HuH-7.5 (cell line): Measurements from ENCODE around the gene GM2A.
A peak's percentile ranks its signal among the peaks of the same experiment; 100 is the strongest.

Experiments
- DNase-seq: peaks from one replicate; pipeline ENCODE4 v3.0.0; 2011; ENCODE audit warnings: low spot score

GM2A gene

GRCh38 chr5:151252762-151253604 is at the start of gene GM2A:
Gene GM2A, plus strand, starts transcription at chr5:151253185. Its CDS starts 32 bp downstream, at chr5:151253217.
- DNase-seq, result peak; percentile 81

DNA sequence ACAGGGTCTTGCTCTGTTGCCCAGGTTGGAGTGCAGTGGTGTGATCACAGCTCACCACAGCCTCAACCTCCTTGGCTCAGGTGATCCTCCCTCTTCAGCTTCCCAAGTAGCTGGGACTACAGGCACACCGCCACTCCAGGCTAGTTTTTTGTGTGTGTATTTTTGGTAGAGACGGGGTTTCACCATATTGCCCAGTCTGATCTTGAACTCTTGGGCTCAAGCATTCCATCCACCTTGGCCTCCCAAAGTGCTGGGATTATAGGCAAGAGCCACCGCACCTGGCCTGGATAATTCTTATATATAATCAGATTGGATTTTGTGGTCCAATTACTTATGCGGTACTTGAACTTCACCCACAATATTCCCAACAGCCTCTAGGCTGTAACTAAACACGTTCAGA is 48.9 kb upstream of the GM2A start:
- no peak for DNase-seq

DNA sequence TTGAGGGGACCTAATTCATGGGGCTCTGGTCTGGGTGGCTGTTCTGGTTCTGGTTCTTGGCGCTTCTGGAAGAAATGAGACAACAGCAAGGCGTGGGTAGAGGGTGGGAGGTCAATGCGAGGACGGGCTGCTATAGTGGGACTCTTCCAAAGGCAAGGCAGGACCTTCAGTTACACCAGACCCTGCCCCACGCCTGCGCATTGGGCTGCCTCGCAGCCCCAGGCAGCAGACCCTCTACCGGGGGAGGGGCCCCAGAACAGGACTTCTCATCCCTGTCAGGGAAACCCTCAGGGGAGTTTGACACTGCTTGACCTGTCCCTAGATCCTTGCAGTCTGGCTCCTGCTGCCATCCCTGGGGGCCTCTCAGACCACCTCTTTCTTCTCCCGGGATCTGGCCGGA is 47.6 kb upstream of the GM2A start:
- DNase-seq, result no peak

DNA sequence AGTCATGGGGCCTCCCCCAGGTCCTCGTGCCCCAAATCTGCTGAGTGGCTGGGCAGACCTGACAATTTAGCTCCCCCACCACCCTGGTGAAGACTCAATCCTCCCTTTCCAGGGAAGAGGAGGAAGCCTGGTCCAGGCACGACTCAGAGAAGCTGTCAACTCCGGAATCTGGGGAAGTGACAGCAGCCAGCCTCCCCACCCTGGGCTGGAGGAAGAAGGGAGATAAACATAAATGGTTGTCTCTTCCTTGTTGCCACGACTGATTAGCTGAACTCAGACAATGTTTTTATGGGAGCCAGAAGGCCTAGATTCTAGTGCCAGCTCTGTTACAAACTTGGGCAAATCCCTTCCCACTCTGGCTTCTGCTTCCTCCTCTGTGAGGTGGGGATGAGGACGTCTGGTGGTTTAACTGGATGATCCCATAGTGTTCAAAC is 44.5 kb upstream of the GM2A start:
- DNase-seq, result no peak

GRCh38 chr5:151212406-151212798 is 40.6 kb upstream of the GM2A start:
- DNase-seq, result no peak

DNA sequence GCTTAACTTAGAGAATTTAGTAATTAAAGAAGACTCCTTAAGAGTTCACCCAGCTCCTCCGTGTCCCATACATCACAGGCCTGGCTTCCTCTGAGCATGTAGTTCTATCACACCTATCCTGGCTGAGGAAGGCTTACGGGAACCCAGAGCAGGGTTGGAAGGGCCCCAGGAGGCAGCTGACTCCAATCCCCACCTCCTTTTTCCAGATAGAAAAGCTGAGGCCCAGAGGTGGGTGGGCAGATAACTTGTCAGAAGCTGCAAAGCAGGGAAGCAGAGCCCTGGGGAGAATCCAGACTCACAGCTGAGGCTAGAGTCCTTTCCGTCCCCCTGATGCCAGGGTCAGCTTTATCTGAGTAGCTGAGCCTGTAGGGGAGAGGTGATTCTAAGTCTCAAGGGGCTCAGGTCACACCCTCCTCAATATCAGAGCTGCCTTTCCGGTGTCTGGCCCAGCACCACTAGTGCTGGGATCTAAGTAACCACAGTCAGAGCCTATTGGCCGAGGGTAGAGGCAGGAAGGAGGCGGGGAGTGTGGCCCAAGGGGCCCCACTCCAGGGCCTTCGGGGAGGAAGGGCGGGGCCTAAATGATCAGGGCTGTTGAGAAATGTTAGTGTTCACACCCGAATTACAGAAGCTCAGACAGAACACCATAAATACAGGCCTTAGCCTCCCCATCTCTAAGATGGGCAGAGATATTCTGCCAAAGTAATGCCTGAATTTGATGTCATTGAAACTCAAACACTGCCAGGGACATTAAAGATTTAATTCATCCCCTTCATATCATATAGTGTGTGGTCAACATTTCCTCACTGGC is 39.0 kb upstream of the GM2A start:
- DNase-seq, result no peak

- no peak for DNase-seq
These were observed 38.1 kb upstream of the GM2A start for GRCh38 chr5:151214614-151215545.

DNA sequence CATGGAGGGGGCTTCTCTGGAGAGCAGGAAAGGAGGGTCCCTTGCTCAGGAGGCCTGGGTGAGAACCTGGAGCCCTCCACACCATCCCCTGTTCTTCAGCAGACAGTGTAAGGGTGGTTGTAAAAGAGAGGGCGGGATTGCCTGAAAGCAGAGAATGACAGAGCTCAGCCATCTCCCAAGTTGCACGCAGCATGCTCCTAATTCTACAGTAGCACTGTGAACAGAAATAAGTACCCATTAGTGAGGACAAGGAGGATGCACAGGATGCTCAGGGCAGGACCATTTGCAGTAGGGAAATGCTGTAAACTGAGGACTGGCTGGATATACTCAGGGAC is 37.5 kb upstream of the GM2A start:
- DNase-seq, result no peak

DNA sequence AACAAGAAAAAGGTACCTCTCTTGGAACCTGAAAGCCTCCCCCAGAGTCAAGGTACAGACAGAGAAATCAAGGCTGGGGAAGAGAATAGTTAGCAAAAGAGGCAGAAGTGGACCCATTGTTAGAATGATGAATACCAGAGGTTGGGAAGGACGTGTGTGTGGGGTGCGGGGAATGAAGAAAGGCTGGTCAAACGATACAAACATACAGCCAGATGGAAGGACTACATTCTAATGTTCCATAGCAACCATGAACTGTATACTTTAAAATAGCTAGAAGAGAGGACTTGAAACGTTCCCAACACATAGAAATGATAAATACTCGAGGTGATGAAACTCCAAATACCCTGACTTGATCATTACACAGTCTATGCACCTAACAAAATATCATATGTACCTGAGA is 36.2 kb upstream of the GM2A start:
- no peak for DNase-seq

DNA sequence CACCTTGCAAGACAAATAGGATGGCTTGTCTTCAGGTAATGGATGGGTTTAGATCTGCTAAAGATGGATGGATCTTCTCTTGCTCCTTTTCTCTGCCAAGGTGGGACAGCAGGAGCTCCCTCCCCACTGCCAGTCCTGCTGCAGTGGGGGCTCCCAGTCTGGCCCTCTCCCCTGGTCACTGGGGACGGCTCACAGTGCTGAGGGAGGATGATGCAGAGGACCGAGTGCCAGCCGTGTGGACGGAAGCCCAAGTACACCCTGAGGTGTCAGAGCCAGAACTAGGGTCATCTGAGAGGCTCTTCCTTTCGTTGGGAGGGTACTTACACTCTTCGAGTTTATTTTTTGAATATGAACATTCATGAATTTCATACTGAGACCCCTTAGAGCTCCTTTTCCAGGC is 34.8 kb upstream of the GM2A start:
- no peak for DNase-seq

DNA sequence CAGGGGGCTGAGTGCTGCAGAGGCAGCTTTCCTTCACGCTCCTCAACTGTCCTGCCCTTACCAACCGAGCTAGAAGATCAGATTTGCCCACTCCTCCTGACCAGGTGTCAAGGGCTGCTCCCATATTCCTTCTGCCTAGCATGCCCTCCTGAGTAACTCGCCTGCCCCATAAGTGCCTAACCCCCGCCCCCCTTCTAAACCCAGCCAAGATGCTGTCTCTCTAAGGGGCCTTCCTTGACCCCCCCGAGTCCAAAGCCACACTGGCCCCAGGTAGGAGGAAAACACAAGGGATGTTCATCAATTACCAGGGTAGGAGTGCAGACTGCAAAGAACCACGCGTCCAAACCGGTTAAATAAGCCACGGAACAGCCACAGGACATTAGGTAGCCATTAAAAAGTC is 33.8 kb upstream of the GM2A start:
- DNase-seq, result no peak

GRCh38 chr5:151219789-151220188 is 33.2 kb upstream of the GM2A start:
- DNase-seq, result no peak

DNA sequence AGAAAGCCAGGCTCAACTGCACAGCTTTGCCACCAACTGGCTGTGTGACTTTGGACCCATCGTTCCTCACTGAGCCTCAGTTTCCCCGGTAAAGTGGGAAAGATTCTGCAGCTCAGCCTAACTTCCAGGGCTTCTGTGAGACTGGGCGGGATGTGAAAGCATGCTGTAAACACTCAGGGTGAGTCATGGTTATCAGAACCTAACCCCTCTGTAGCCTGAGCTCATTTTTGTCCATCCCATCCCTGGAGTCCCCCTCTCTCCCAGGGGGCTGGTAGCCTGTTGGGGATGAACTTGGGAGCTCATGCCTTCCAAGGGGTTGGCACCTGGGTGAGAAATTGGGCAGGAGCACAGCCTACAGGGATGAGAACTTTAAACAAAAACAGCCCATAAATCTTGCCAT is 31.4 kb upstream of the GM2A start:
- no peak for DNase-seq

GRCh38 chr5:151222054-151222789 is 30.8 kb upstream of the GM2A start:
- DNase-seq, result no peak

- DNase-seq, result no peak
These were observed 30.1 kb upstream of the GM2A start for GRCh38 chr5:151222790-151223446.

GRCh38 chr5:151223447-151224264 is 29.3 kb upstream of the GM2A start, which contains the start of gene CCDC69:
Gene CCDC69, minus strand, starts transcription at chr5:151224092. Its CDS starts 122 bp downstream, at chr5:151223970.
- peak; percentile 66 for DNase-seq

GRCh38 chr5:151224372-151224771 is 28.6 kb upstream of the GM2A start:
- DNase-seq, result no peak

DNA sequence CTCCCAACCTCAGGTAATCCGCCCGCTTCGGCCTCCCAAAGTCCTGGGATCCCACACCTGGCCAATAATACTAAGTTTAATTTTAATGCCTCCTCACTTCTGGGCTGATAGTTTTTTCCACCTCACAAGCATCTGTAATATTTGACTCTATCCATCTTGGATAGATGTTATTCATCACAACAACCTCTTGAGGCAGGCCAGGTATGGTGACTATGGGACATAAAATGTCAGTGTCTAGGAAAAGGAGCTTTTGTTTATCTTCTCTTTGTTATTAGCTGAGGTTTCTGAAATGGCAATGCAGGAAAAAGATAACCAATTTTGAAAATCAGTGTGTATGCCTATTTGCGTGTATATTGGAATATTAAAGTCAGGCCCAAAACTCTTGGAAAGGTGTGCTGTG is 27.9 kb upstream of the GM2A start:
- DNase-seq, result no peak

DNA sequence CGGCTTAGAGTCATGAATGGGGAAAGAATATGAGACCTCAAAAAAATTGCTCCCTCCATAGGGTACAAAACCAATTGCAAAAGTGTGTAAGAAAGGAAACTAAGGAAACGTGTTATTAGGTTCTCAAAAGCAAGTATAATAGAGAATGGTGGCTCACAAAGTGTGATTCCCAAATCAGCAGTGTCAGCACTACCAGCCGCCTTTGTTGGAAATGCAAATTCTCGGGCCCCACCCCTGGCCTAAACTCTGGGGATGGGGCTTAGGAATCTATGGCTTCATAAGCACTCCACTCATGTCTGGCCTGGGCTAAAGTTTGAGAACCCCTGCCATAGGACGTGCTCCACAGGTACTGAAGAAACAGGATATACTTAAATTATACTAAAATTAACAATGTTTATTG is 27.5 kb upstream of the GM2A start:
- DNase-seq, result no peak

GRCh38 chr5:151227918-151228447 is 25.0 kb upstream of the GM2A start:
- DNase-seq, result no peak
